Stimulated activated CD8-positive, alpha-beta memory T cell treated with anti-CD3 and anti-CD28 coated beads, Interleukin-4, amount 100 ng/mL, for 1 hour (primary cell): Measurements from ENCODE around the gene RBM17.
"Not testable (repeated sequence)": the region's sequence is repeated elsewhere in the genome, so short reads cannot be mapped to it uniquely, and the experiment has no call there.

Source experiments
- DNase-seq, 2 donors: peaks; one replicate each; pipeline ENCODE4 v3.0.0-alpha.2; 2020; ENCODE audit warnings: low read depth in 2 of 2, low spot score in 1 of 2

The RBM17 gene

DNA sequence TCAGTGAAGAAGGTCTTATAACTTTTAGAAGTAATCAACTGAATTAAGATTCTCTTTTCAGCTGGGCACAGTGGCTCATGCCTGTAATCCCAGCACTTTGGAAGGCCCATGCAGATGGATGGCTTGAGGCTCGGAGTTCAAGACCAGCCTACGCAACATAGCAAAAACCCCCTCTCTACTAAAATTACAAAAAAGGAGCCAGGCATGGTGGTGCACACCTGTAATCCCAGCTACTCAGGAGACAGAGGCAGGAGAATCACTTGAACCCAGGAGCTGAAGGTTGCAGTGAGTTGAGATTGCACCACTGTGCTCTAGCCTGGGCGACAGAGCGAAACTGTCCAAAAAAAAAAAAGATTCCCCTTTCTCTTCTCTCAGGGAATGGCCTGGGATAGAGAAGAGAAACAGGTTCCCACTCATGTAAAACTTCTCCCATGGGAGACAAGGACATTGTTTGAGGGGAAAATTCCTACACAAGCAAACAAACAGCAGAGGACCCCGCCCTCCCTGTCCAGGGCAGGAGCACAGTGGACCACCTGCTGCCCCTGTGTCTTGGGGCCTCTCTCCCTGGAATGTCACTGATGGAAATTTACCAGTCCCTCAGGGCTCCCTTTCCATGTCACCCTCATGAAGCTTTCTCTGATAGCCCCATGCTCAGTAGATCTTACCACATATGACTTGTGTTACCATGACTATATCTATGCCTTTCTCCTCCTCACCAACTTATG lies 32.3 kb upstream of the RBM17 start:
- DNase-seq, result no peak

DNA sequence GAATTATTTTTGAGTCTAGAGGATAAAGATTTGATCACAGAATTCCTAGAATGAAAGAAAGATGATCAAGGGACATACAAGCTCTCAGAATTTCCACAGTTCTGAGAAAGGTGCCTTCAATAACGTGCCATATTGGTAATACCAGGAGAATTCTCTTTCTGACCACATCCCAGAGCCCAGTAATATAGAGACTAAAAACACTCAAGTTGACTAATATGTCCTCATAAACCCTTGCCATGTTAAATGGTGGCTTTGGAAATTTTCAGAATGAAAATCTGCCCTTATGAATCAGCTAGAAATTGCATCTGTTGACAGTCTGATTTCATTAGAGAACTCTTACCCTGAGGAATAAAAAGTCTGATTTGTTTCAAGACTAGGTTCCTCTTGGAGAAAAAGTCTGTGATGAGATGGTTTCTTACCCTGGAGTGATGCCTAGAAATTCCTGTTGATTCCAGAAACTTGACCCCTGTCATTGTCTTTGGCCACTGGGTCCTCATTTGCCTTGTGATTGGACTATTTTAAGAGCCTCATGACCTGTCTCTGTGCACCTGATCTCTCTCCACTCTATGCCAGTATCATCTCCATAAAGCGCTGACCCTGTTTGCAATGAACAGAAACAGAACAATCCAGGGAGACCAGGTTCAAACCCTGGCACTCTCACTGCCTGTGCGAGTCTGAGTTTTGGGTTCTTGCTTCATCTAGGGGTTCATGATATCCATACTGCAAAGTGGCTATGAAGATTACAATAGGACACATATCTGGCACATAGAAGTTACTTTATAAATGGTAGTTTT lies 30.0 kb upstream of the RBM17 start:
- DNase-seq, result no peak

DNA sequence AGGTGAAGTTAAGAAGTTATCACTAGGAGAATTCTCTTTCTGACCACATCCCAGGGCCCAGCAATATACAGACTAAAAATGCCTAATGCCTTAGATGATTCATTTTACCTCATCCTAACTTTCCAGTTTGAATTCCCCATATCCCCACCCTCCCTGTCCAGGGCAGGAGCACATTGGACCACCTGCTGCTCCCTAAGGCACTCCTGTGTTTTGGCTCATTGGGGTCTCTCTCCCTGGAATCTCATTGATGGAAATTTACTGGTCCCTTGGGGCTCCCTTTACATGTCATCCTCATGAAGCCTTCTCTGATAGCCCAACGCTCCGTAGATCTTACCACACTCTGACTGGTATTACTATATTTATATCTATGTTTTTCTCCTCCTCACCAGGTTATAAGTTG lies 29.3 kb upstream of the RBM17 start:
- DNase-seq, result no peak

DNA sequence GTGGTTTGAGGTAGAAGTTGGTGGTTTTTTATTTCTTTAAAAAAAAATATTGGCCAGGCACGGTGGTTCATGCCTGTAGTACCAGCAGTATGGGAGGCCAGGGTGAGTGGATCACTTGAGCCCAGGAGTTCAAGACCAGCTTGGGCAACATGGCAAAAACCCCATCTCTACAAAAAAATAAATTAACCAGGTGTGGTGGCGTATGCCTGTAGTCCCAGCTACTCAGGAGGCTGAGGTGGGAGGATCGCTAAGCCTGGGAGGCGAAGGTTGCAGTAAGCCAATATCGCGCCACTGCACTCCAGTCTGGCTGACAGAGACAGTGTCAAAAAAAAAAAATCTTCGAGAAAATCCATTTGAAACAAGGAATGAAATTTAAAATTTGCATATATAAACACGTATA lies 27.8 kb upstream of the RBM17 start:
- DNase-seq, result no peak

DNA sequence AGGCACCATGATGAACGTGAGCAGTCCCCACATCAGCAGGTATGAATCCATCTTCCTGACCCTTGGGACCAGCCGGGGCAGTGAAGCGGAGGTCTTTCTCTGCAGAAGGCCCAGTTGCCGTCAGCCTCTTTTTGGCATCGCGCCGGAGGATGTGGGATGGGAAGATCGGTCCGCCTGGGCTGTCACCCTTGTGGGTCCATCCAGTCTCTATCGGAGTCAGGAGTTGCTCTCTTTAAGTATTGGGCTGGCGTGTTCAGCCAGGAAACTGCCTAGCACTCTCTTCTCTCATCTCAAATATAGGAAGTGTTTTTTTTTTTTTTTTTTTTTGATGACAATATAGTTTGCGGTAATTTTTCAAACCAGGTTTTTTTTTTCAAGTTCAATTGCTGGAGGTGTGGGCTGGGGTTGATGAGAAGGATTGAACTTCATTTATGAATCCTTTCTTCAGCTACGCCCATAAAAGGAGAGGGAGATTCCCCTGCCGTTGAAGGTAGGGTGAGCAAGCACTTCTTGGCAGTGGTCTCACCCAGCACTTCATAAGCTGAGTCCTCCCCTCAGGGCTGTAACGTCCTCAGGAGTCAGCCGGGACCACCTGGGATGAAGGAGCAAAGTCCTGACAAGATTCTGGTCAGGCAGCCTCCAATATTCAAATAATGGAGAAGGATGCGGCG lies 26.6 kb upstream of the RBM17 start, which contains the start of gene IL2RA:
Gene IL2RA (minus strand): TSS at position 267 of the 671 bp plus-strand sequence. CDS start 216 bp downstream, at position 51.
- no peak for DNase-seq

DNA sequence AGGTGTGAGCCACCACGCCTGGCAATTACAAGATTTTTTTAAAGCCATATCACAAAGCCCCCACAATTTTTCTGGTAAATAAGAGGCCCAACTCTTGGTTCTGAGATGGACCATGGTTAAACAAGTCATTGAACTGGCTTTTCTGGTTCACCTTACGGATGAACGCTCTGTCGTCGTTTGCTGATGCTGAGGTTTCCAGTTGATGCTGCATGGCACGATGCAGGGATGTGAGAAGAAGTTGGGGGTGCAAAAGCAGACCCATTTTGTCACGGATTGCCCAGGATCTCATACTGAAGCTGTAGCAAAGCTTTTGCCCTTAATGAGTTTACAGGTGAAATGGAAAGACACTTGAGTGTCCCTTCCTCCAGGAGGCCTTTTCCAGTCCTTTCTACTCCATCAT lies 24.7 kb upstream of the RBM17 start:
- DNase-seq, result no peak

DNA sequence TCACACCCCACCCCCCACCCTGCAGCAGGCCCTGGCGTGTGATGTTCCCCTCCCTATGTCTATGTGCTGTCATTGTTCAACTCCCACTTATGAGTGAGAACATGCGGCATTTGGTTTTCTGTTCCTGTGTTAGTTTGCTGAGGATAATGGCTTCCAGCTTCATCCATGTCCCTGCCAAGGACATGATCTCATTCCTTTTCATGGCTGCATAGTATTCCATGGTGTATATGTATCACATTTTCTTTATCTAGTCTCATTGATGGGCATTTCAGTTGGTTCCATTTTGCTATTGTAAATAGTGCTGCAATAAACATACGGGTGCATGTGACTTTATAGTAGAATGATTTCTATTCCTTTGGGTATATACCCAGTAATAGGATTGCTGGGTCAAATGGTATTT lies 24.1 kb upstream of the RBM17 start:
- not testable (repeated sequence) for DNase-seq

DNA sequence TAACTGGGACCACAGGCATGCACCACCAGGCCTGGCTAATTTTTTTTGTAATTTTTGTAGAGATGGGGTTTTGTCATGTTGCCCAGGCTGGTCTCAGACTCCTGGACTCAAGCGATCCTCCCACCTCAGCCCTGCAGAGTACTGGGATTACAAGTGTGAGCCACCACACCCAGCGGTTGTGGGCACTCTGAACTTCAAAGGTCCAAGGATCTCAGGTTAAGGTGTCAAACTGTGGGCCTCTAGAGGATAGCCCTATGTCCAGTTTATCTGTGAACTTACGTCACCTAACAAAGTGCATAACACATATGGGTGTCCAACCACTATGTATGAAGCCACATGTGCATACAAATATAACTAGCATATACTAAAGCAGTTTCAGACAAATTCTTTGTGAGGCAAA lies 23.4 kb upstream of the RBM17 start:
- no peak for DNase-seq

DNA sequence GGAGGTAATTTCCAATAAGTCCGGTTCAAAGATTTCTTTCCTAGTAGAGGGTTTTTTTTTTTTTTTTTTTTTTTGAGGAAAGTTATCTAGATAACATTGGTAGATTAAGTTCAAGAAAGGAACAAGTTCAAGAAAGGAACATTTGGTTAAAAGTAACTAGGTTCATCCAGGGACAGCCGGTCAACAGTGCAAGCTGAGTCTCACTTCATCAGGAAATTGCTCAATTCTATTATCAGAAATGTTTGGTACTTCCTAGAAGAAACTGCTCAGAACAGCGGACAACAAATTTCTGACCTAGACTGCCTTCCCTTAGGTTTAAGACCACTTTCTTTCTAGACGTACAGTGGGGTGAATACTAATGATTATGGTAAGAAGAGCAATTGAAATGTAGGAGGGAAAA lies 23.0 kb upstream of the RBM17 start:
- no peak for DNase-seq

DNA sequence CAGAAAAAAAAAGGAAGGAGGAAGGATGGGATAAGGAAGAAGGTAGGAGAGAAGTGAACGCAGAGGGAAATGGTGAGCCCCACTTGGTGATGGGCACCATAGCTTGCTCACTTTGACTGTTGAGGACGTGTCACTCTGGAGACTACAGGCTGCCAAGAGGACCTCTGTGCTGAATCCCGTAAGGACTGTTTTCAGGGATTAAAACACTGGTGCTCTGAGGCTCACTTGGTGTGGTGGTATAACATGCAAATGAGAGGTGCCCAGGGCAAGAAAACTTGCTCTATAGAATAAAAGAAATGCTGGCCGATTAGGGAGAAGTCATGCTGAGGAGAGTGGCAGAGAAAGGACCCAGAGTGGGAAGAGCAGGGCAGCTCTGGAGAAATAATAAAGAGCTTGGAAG lies 21.4 kb upstream of the RBM17 start:
- no peak for DNase-seq

DNA sequence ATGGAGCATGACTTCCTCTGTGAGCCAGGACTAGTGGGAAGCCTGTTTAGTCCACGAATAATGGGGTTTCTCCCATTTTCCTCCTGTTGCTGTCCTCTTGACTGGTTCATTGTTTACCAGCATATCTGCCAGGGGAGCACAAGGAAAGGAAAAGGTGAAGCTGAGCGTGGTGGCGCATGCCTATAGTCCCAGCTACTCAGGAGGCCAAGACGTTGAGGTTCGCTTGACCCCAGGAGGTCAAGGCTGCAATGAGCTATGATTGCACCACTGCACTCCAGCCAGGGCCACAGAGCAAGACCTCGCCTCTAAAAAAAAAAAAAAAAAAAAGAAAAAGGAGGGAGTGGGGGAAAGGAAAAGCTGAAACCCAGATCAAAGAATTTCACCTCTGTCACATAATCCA lies 20.8 kb upstream of the RBM17 start:
- no peak for DNase-seq

DNA sequence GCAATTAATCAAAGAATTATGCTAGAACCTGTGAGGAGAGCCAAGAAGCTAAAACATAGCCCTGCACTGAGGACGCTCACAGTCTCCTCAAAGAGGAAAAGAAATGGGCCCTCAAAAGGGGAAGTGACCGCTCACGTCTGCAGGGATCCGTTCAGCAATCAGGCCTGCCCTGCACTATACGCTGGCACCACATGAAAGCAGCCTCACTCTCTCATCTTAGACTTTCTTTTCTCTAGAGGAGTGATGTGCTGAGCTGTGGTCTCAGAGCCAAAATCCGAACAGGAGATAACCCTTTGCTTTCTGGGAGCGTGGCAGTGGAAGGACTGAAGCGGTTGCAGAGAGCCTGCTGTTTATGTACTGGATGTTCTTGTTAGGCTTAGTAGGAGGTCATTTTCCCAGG lies 20.4 kb upstream of the RBM17 start:
- no peak for DNase-seq

DNA sequence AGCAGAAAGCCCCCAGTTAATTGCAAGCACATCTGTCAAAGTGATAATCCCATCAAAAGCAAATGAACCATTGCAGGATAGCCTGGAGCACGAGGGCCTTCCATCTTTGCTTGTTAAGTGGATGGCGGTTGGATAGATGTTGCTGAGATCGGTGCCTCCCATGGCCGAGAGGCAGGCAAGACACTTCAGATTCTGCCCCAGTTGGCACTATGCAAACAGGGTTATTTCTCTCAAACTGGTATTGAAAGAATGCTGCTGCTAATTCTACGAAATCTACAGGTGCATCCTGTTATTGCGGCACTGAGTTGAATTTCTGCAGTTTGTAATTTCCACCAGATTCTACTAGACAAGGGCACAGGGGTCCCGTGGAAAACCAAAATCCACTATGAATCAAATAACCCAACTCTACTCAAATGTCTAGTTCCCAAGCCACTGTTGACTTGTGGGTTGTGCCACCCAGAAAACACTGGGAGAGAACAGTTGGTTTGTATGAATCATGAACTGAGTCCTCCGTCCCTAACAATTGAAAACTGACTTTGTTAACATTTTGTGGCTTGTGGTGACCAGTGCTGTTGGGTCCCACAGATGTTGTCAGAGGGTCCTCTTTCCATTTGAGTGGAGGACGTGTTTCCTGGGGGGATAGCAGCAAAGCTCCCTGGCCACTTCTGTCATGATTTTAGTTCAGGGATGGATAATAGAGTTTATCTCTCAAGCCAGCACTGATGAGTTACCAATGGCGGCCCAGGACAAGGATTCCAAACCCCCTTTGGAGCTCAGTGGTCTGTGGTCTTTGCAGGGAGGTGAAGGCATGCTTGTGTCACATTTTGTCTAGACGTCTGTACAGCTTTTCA lies 19.5 kb upstream of the RBM17 start:
- DNase-seq, result no peak

DNA sequence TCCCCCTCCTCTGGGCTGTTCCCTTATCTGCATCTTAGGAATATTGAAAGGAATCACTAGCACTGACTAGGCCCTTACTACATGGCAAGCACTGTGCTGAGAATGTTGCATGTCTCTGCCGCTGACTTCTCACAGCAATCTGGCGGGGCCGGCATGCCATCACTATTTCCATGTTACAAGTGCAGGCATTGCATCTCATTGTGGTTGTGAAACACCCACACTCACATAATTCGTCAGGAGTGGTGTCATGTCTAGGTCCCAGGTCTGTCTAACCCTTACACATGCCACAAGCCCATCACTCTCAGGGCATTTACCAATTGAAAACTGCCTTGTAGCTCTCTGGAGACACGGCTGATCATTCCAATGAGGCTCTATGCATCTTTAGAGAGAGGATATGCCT lies 18.2 kb upstream of the RBM17 start:
- no peak for DNase-seq

DNA sequence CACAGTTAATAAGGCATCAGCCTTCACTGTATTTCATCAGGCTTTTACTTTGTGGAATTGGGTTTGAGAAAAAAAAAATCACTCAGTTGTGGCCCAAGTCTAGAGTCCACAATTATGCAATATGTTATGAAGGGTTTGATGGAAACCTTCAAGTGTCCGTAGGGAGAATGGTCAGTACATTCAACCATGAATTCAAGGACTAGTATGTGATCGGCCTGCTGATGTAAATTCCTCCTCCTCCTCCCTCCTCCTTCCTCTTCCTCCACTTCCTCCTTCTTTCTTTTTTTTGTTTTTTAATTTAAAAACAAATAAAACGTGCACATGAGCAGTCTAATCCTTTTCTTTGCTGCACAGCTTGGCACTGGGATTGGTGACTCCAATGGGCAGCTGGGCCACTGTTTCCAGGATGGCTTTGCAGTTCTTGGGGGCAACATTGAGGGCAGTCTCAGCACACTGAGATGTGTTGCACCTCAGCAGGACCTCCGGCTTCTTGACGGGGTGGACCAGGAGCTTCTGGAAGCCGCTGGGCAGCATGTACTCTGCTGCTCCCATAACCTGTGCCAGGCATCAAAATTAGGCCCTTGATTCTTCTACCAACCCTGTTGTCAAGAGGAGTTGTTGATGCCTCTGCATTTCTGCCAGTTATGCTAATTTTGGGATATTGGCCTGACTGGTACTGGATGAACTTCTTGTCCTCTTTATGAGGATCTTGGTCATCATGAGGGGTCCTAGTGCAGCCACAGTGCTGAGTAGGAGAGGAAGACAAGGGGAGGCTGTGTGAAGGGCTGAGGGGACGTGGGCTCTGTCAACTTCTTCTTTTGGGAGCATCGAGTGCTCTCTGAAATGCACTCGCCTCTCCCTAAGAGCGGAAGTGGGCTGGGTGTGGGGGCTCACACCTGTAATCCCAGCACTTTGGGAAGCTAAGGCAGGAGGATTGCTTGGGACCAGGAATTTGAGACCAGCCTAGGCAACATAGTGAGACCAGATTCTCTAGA lies 17.4 kb upstream of the RBM17 start:
- no peak for DNase-seq

DNA sequence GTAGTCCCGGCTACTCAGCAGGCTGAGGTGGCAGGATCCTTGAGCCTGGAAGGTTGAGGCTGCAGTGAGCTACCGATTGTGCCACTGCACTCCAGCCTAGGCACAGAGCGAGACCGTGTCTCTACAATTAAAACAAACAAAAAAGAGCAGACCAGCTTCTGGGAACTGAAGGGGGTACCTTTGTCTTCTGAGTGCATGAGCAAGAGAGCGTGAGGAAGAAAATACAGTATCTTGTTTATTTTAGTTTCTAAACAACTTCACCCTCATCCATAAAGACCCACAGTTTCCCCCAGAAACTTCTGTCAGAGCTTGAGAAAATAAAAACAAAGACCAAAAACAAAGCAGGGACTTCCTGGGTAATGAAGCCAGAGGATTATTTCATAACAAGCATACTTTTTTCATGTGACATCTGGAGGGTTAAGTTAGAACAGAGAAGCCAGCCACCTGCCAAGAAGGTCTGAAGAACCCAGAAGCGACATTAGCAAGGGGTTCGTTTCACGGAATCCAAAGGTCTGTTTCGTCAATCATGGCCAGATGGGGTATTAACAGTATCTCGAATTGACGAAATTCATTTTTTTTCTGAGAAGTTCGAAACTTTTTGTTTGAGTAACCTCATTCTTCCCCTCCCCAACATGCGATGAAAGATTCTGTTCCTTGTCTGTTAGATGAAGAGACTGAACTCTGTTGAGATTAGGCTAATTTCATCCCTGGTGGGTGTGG lies 16.5 kb upstream of the RBM17 start:
- DNase-seq, result no peak

DNA sequence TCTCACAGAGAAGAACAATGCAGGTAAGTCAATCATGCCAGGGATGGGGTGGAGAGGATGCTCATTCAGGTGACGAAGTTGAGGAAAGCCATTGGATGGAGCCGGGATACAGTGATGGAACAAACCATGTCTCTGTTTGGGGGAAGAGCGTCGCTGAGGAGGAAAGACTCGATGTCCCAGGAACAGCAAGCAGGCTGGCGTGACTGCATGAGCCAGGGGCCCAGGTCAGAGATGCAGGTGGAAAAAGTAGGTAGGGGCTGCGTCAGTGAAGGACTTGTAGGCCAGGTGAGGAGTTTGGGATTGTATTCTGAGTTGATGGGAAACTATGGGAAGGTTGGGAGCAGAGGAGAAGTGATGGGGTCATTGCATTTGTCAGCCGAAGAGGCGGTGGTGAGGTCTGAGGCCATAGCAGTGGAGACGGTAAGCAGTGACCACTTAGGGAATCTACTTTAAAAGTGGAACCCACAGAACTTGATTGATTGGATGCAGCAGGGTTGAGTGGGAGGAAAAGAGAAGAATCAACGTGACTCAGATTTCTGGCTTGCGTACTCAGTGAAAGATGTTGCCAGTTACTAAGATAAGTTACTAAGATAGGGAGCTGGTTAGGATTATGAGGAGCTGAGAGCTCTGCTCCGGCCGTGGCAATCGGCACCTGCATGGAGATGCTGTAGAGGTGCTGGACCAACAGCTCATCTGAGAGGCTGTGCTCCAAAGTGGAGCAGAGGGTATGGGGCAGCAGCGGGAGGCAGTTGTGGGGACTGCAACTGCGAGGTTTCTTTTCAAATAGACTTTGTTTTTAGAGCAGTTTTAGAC lies 14.1 kb upstream of the RBM17 start:
- no peak for DNase-seq

DNA sequence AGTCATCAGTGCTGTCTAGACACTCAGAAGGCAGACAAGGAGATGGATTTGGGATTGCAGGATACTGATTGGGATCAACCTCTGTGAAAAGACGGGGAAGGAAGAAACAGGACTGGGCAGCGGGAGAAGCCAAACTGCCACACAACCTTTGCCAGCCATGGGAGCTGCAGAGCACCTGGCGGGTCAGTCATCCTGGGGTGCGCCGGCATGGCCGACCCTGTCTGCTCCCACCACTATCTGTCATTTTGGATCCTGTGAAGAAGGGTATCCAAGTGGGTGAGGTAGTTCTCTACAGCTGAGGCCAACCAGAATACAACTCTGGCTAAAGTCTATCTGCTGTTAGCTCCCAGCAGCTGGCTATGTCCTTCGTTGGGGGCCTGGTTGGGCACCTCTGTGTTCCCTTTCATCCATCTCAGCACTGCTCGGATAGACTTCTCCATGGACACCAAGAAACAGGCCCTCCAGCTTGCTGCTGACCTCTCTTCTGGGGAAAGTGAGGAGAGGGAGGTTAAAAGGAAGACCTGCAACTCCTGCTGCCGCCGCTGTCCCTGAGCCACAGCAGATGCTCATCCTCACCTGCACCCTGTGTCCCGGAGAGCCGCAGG lies 11.7 kb upstream of the RBM17 start:
- DNase-seq, result no peak
